GM20000 (cell line): ENCODE data around the gene IL31RA.

Experiments
- DNase-seq: peaks from one replicate; pipeline ENCODE4 v3.0.0; 2012; ENCODE audit warnings: low spot score
- CTCF ChIP-seq: IDR thresholded peaks from 2 replicates; pipeline ENCODE4 v1.5.1; 2012; ENCODE audit warnings: mild to moderate bottlenecking, control low read depth; ENCODE audit errors: extremely low read depth, missing control alignments

Gene IL31RA

GRCh38 chr5:55869847-55870246 is 18.7 kb downstream of the IL31RA start:
- DNase-seq, result no peak
- TF ChIP-seq CTCF, result no peak

GRCh38 chr5:55873234-55873633 is 22.1 kb downstream of the IL31RA start:
- DNase-seq, result no peak
- no peak for TF ChIP-seq CTCF

- TF ChIP-seq CTCF, result no peak
- DNase-seq, result no peak
These were observed 26.5 kb downstream of the IL31RA start for GRCh38 chr5:55877655-55878054.

- DNase-seq, result no peak
- no peak for TF ChIP-seq CTCF
These were observed 29.3 kb downstream of the IL31RA start for GRCh38 chr5:55880453-55880852.

GRCh38 chr5:55885359-55885758 is 34.2 kb downstream of the IL31RA start:
- DNase-seq, result no peak
- no peak for TF ChIP-seq CTCF

GRCh38 chr5:55888205-55888604 is 37.0 kb downstream of the IL31RA start:
- TF ChIP-seq CTCF, result no peak
- no peak for DNase-seq

GRCh38 chr5:55892479-55892878 is 41.3 kb downstream of the IL31RA start:
- DNase-seq, result no peak
- no peak for TF ChIP-seq CTCF
